ENCODE measurements around the gene MATR3. TPM values are rescaled to one million over a fixed set of nuclear protein-coding genes. Genes with fewer than 3 reads are reported as not detected.
A peak's percentile ranks its signal among the peaks of the same experiment; 100 is the strongest.

Gene MATR3
- total and polyA plus RNA-seq, 4 donors, result 38.4 to 111 (median 69.7) TPM

GRCh38 chr5:139296862-139297326, 3.4 kb downstream of the MATR3 start:
- Histone ChIP-seq H3K27me3 (ENCODE audit: control insufficient read depth in 4 of 4, insufficient read depth in 4 of 4, low read length in 3 of 4) (no peaks in the 10 kb centered on the region), H3K36me3 (ENCODE audit: control insufficient read depth in 4 of 4, insufficient read depth in 3 of 4, low read depth in 1 of 4, low read length in 3 of 4) (no peaks in the 10 kb centered on the region), H3K4me1 (ENCODE audit: control insufficient read depth in 4 of 4, insufficient read depth in 4 of 4, low read length in 3 of 4) (peaks cover 7 to 40% (median 30%) of the 10 kb centered on the region in 4 donors), H3K9me3 (ENCODE audit: control insufficient read depth in 4 of 4, low read length in 3 of 4) (no peaks in the 10 kb centered on the region), H3K9ac (ENCODE audit: low read depth in 1 of 2, low read length in 2 of 2) (no peak overlapping the region), H3K4me3 (ENCODE audit: low read depth in 1 of 3, low read length in 3 of 3) (no peak overlapping the region), H3K27ac (ENCODE audit: low read depth in 1 of 2, low read length in 2 of 2) (no peak overlapping the region)
- no peak for DNase-seq (ENCODE audit: low spot score)
- peak; percentile 41 for TF ChIP-seq REST (IDR thresholded peaks at IDR 0.05)
- TF ChIP-seq TAF1 (conservative IDR thresholded peaks at IDR 0.05), result no peak
- WGBS, result 90% methylated on average over 12 of the region's 12 CpGs

- Histone ChIP-seq H3K9ac (ENCODE audit: low read depth in 1 of 2, low read length in 2 of 2) (peak overlapping the region in 1 of 2 donors; percentile 28), H3K27me3 (ENCODE audit: control insufficient read depth in 4 of 4, insufficient read depth in 4 of 4, low read length in 3 of 4) (no peaks in the 10 kb centered on the region), H3K27ac (ENCODE audit: low read depth in 1 of 2, low read length in 2 of 2) (no peak overlapping the region), H3K9me3 (ENCODE audit: control insufficient read depth in 4 of 4, low read length in 3 of 4) (no peaks in the 10 kb centered on the region), H3K4me1 (ENCODE audit: control insufficient read depth in 4 of 4, insufficient read depth in 4 of 4, low read length in 3 of 4) (peaks cover 7 to 40% (median 30%) of the 10 kb centered on the region in 4 donors), H3K4me3 (ENCODE audit: low read depth in 1 of 3, low read length in 3 of 3) (no peak overlapping the region), H3K36me3 (ENCODE audit: control insufficient read depth in 4 of 4, insufficient read depth in 3 of 4, low read depth in 1 of 4, low read length in 3 of 4) (no peaks in the 10 kb centered on the region)
- no peak for TF ChIP-seq RXRA (IDR thresholded peaks at IDR 0.05)
- no peak for TF ChIP-seq EGR1 (IDR thresholded peaks at IDR 0.05; ENCODE audit: low read depth in 2 of 2)
- peak; percentile 3 for TF ChIP-seq REST (IDR thresholded peaks at IDR 0.05)
- DNase-seq (ENCODE audit: low spot score), result no peak
- 89% methylated on average over 2 of the region's 2 CpGs for WGBS
Observed at GRCh38 chr5:139297439-139298133, 4.0 kb downstream of the MATR3 start.

GRCh38 chr5:139298242-139298641, 4.7 kb downstream of the MATR3 start:
- Histone ChIP-seq H3K4me3 (ENCODE audit: low read depth in 1 of 3, low read length in 3 of 3) (no peak overlapping the region), H3K9me3 (ENCODE audit: control insufficient read depth in 4 of 4, low read length in 3 of 4) (no peaks in the 10 kb centered on the region), H3K4me1 (ENCODE audit: control insufficient read depth in 4 of 4, insufficient read depth in 4 of 4, low read length in 3 of 4) (peaks cover 7 to 40% (median 31%) of the 10 kb centered on the region in 4 donors), H3K27me3 (ENCODE audit: control insufficient read depth in 4 of 4, insufficient read depth in 4 of 4, low read length in 3 of 4) (no peaks in the 10 kb centered on the region), H3K27ac (ENCODE audit: low read depth in 1 of 2, low read length in 2 of 2) (no peak overlapping the region), H3K36me3 (ENCODE audit: control insufficient read depth in 4 of 4, insufficient read depth in 3 of 4, low read depth in 1 of 4, low read length in 3 of 4) (no peaks in the 10 kb centered on the region), H3K9ac (ENCODE audit: low read depth in 1 of 2, low read length in 2 of 2) (no peak overlapping the region)
- DNase-seq (ENCODE audit: low spot score), result no peak
- WGBS, result 77% methylated on average over 11 of the region's 11 CpGs
- TF ChIP-seq ZBTB33 (IDR thresholded peaks at IDR 0.05), result no peak
- no peak for TF ChIP-seq RAD21 (IDR thresholded peaks at IDR 0.05)
- TF ChIP-seq MAX (IDR thresholded peaks at IDR 0.05), result no peak
- no peak for TF ChIP-seq HNF4G (IDR thresholded peaks at IDR 0.05)
- TF ChIP-seq ATF3 (IDR thresholded peaks at IDR 0.05), result no peak
- no peak for TF ChIP-seq GABPA (IDR thresholded peaks at IDR 0.05 in 1 of 2, conservative IDR thresholded peaks at IDR 0.05 in 1 of 2)
- TF ChIP-seq CTCF (IDR thresholded peaks at IDR 0.05; ENCODE audit: low read depth, low read length, missing input control), result no peak
- TF ChIP-seq FOXA1 (IDR thresholded peaks at IDR 0.05), result no peak
- no peak for TF ChIP-seq HNF4A (conservative IDR thresholded peaks at IDR 0.05)
- TF ChIP-seq YY1 (IDR thresholded peaks at IDR 0.05), result no peak
- no peak for TF ChIP-seq EGR1 (IDR thresholded peaks at IDR 0.05; ENCODE audit: low read depth in 2 of 2)
- no peak for TF ChIP-seq NR2F2 (IDR thresholded peaks at IDR 0.05)
- TF ChIP-seq RXRA (IDR thresholded peaks at IDR 0.05), result no peak
- no peak for TF ChIP-seq TAF1 (conservative IDR thresholded peaks at IDR 0.05)

Measured in liver (tissue), 9 donors.